Ascending aorta (tissue), 2 donors: ENCODE measurements around the gene CWC27. TPM values are rescaled to one million over a fixed set of nuclear protein-coding genes. Genes with fewer than 3 reads are reported as not detected.

Experiments used
- DNase-seq, 2 donors: peaks; one replicate each; pipeline ENCODE4 v3.0.0-alpha.2; 2019; ENCODE audit warnings: low spot score in 2 of 2
- H3K27ac ChIP-seq, 2 donors: fragments of 200-600 bp; sonication (generic); one replicate each; pipeline ENCODE4 v1.5.1; 2016 to 2017; ENCODE audit warnings: mild to moderate bottlenecking in 1 of 2
- H3K27me3 ChIP-seq: fragments of 200-600 bp; sonication (generic); one replicate; pipeline ENCODE4 v1.5.1; 2017
- H3K36me3 ChIP-seq, 2 donors: fragments of 200-600 bp; sonication (generic); one replicate each; pipeline ENCODE4 v1.5.1; 2016
- H3K4me1 ChIP-seq, 2 donors: fragments of 200-600 bp; sonication (generic); one replicate each; pipeline ENCODE4 v1.5.1; 2016 to 2017; ENCODE audit warnings: mild to moderate bottlenecking in 1 of 2
- H3K4me3 ChIP-seq, 2 donors: fragments of 200-600 bp; sonication (generic); one replicate each; pipeline ENCODE4 v1.5.1; 2016 to 2017; ENCODE audit warnings: mild to moderate bottlenecking in 1 of 2
- H3K9me3 ChIP-seq, 2 donors: fragments of 200-600 bp; sonication (generic); one replicate each; pipeline ENCODE4 v1.5.1; 2016
- CTCF ChIP-seq, 3 experiments: fragments of 200-600 bp in 2 of 3; fragments of 450-650 bp in 1 of 3; sonication (generic) in 2 of 3; IDR thresholded peaks; one replicate each; pipeline ENCODE4 v1.5.1; 2016 to 2019; ENCODE audit warnings: antibody characterized with exemption in 3 of 3, mild to moderate bottlenecking in 1 of 3, moderate library complexity in 1 of 3
- intact Hi-C: fragments of 100-400 bp; cut with DNase I; formaldehyde crosslinking; loops from one replicate; pipeline ENCODE4 v1.15.1; 2023
- total RNA-seq: library from RNA; depleted of rRNA; stranded (reverse); fragments of >200 nt; gene quantifications from one replicate; pipeline ENCODE4 v1.1.0, GENCODE V29; 2016

The CWC27 gene
- total RNA-seq = 1.7 TPM

GRCh38 chr5:64768358-64769312 is at the start of gene CWC27, which contains the start of gene SREK1IP1:
Gene CWC27, plus strand, starts transcription at chr5:64768930. Its CDS starts 217 bp downstream, at chr5:64769147.
Gene SREK1IP1, minus strand, starts transcription at chr5:64768691. Its CDS starts 174 bp downstream, at chr5:64768517.
- peak; percentile 13 to 87 for DNase-seq
- H3K9me3 ChIP-seq = no peaks in the 10 kb centered on the region
- intact Hi-C loops = loop anchor here (10.0 kb wide), 1 partner anchor 264 kb away; the partner anchor contains the start of gene RGS7BP
- peak within 1 kb of the TSS; percentile 75 to 85 for H3K27ac ChIP-seq
- H3K4me3 ChIP-seq = peak within 1 kb of the TSS; percentile 63 to 84
- H3K36me3 ChIP-seq = peaks cover 1 to 7% of the 10 kb centered on the region in 2 donors
- no peaks in the 10 kb centered on the region for H3K27me3 ChIP-seq
- TF ChIP-seq CTCF (IDR thresholded peaks at IDR 0.05) = no peak
- peaks cover 7 to 27% of the 10 kb centered on the region in 2 donors for H3K4me1 ChIP-seq

- Histone ChIP-seq H3K4me1 (no peaks in the 10 kb centered on the region), H3K9me3 (no peaks in the 10 kb centered on the region), H3K36me3 (peaks cover 20 to 37% of the 10 kb centered on the region in 2 donors), H3K4me3 (no peak overlapping the region), H3K27me3 (no peaks in the 10 kb centered on the region), H3K27ac (no peak overlapping the region)
- DNase-seq = no peak
- TF ChIP-seq CTCF (IDR thresholded peaks at IDR 0.05) = no peak
- intact Hi-C loops = no loop called here
Measured at GRCh38 chr5:64722588-64722987, 46.1 kb upstream of the CWC27 start.

GRCh38 chr5:64727150-64727549 is 41.6 kb upstream of the CWC27 start:
- TF ChIP-seq CTCF (IDR thresholded peaks at IDR 0.05) = no peak
- H3K27me3 ChIP-seq = no peaks in the 10 kb centered on the region
- no peaks in the 10 kb centered on the region for H3K4me1 ChIP-seq
- no peaks in the 10 kb centered on the region for H3K9me3 ChIP-seq
- H3K4me3 ChIP-seq = no peak overlapping the region
- H3K27ac ChIP-seq = no peak overlapping the region
- peaks cover 25 to 56% of the 10 kb centered on the region in 2 donors for H3K36me3 ChIP-seq
- intact Hi-C loops = no loop called here
- DNase-seq = no peak

GRCh38 chr5:64742411-64742810 is 26.3 kb upstream of the CWC27 start:
- intact Hi-C loops = no loop called here
- Histone ChIP-seq H3K9me3 (no peaks in the 10 kb centered on the region), H3K27ac (no peak overlapping the region), H3K4me3 (no peak overlapping the region), H3K36me3 (peaks cover 3 to 17% of the 10 kb centered on the region in 2 donors), H3K4me1 (no peaks in the 10 kb centered on the region), H3K27me3 (no peaks in the 10 kb centered on the region)
- DNase-seq = no peak
- TF ChIP-seq CTCF (IDR thresholded peaks at IDR 0.05) = no peak

- H3K9me3 ChIP-seq = no peaks in the 10 kb centered on the region
- intact Hi-C loops = no loop called here
- no peaks in the 10 kb centered on the region for H3K4me1 ChIP-seq
- H3K36me3 ChIP-seq = peaks cover 6 to 20% of the 10 kb centered on the region in 2 donors
- no peak for TF ChIP-seq CTCF (IDR thresholded peaks at IDR 0.05)
- H3K4me3 ChIP-seq = no peak overlapping the region
- no peaks in the 10 kb centered on the region for H3K27me3 ChIP-seq
- no peak overlapping the region for H3K27ac ChIP-seq
- no peak for DNase-seq
Measured at GRCh38 chr5:64742821-64743220, 25.9 kb upstream of the CWC27 start.
